ENCODE data around the gene ENAH. TPM values are rescaled to one million over a fixed set of nuclear protein-coding genes. Genes with fewer than 3 reads are reported as not detected.
"Not testable (repeated sequence)": the region's sequence is repeated elsewhere in the genome, so short reads cannot be mapped to it uniquely, and the experiment has no call there.

ENAH gene
- total RNA-seq, 1 donor from 2014 or later: 48.5 TPM

- no peak for FAIRE-seq
Observed at GRCh38 chr1:225511828-225512381, 141.0 kb downstream of the ENAH start.

GRCh38 chr1:225510740-225511139 is 142.2 kb downstream of the ENAH start:
- not testable (repeated sequence) for DNase-seq (ENCODE audit: low spot score in 2 of 2); FAIRE-seq

More at GRCh38 chr1:225511828-225512381, 141.0 kb downstream of the ENAH start:
- DNase-seq (ENCODE audit: low spot score in 2 of 2): no peak

- DNase-seq (ENCODE audit: low spot score in 2 of 2): no peak
- no peak for FAIRE-seq
Observed at GRCh38 chr1:225509770-225510169, 143.2 kb downstream of the ENAH start.

GRCh38 chr1:225509376-225509707 is 143.6 kb downstream of the ENAH start:
- FAIRE-seq: no peak
- DNase-seq (ENCODE audit: low spot score in 2 of 2): no peak

GRCh38 chr1:225508538-225509375 is 144.2 kb downstream of the ENAH start:
- peak; percentile 98 for FAIRE-seq
- DNase-seq (ENCODE audit: low spot score in 2 of 2): peak; percentile 25 to 48

GRCh38 chr1:225506727-225507126 is 146.2 kb downstream of the ENAH start:
- DNase-seq (ENCODE audit: low spot score in 2 of 2): no peak
- FAIRE-seq: no peak

GRCh38 chr1:225504776-225505175 is 148.1 kb downstream of the ENAH start:
- FAIRE-seq (no peak), DNase-seq (ENCODE audit: low spot score in 2 of 2) (no peak)

GRCh38 chr1:225500624-225501192 is 152.2 kb downstream of the ENAH start:
- no peak for FAIRE-seq
- no peak for DNase-seq (ENCODE audit: low spot score in 2 of 2)

GRCh38 chr1:225498549-225499136 is 154.3 kb downstream of the ENAH start:
- FAIRE-seq (no peak), DNase-seq (ENCODE audit: low spot score in 2 of 2) (no peak)

GRCh38 chr1:225494789-225495359 is 158.0 kb downstream of the ENAH start:
- no peak for FAIRE-seq
- no peak for DNase-seq (ENCODE audit: low spot score in 2 of 2)

- DNase-seq (ENCODE audit: low spot score in 2 of 2): no peak
- no peak for FAIRE-seq
Observed at GRCh38 chr1:225493591-225494246, 159.2 kb downstream of the ENAH start.

GRCh38 chr1:225488676-225489075 is 164.2 kb downstream of the ENAH start:
- no peak for FAIRE-seq

GRCh38 chr1:225486856-225487255 is 166.1 kb downstream of the ENAH start:
- DNase-seq (ENCODE audit: low spot score in 2 of 2) (no peak), FAIRE-seq (no peak)

More at GRCh38 chr1:225488676-225489075, 164.2 kb downstream of the ENAH start:
- DNase-seq (ENCODE audit: low spot score in 2 of 2): no peak

- DNase-seq (ENCODE audit: low spot score in 2 of 2) (no peak), FAIRE-seq (no peak)
Observed at GRCh38 chr1:225485991-225486530, 166.9 kb downstream of the ENAH start.

- FAIRE-seq (no peak), DNase-seq (ENCODE audit: low spot score in 2 of 2) (no peak)
Observed at GRCh38 chr1:225485226-225485625, 167.7 kb downstream of the ENAH start.

- DNase-seq (ENCODE audit: low spot score in 2 of 2) (no peak), FAIRE-seq (no peak)
Observed at GRCh38 chr1:225484657-225485214, 168.2 kb downstream of the ENAH start.

- DNase-seq (ENCODE audit: low spot score in 2 of 2): no peak
- no peak for FAIRE-seq
Observed at GRCh38 chr1:225483818-225484656, 168.9 kb downstream of the ENAH start.

- no peak for FAIRE-seq
- DNase-seq (ENCODE audit: low spot score in 2 of 2): no peak
Observed at GRCh38 chr1:225482421-225482950, 170.4 kb downstream of the ENAH start.

GRCh38 chr1:225481738-225482137 is 171.2 kb downstream of the ENAH start:
- FAIRE-seq: no peak

More at GRCh38 chr1:225481738-225482137, 171.2 kb downstream of the ENAH start:
- DNase-seq (ENCODE audit: low spot score in 2 of 2): no peak
